ENCODE data around the gene CASKIN1. TPM values are rescaled to one million over a fixed set of nuclear protein-coding genes. Genes with fewer than 3 reads are reported as not detected.

Gene CASKIN1
- total and polyA plus RNA-seq, 4 donors: under 0.01 to 0.17 (median 0.09) TPM; not detected in 1

- H3K36me3 ChIP-seq (ENCODE audit: control insufficient read depth in 4 of 4, insufficient read depth in 3 of 4, low read depth in 1 of 4, low read length in 3 of 4): peaks cover 0 to 24% (median 6%) of the 10 kb centered on the region in 4 donors
- DNase-seq (ENCODE audit: low spot score): no peak
- no peak overlapping the region for H3K27ac ChIP-seq (ENCODE audit: low read depth in 1 of 2, low read length in 2 of 2)
- peaks cover 9 to 43% (median 29%) of the 10 kb centered on the region in 4 donors for H3K4me1 ChIP-seq (ENCODE audit: control insufficient read depth in 4 of 4, insufficient read depth in 4 of 4, low read length in 3 of 4)
- no peaks in the 10 kb centered on the region for H3K27me3 ChIP-seq (ENCODE audit: control insufficient read depth in 4 of 4, insufficient read depth in 4 of 4, low read length in 3 of 4)
- TF ChIP-seq ATF3 (IDR thresholded peaks at IDR 0.05) (no peak), FOXA2 (IDR thresholded peaks at IDR 0.05) (no peak), REST (IDR thresholded peaks at IDR 0.05) (no peak), YY1 (IDR thresholded peaks at IDR 0.05) (no peak), TAF1 (conservative IDR thresholded peaks at IDR 0.05) (no peak), JUND (IDR thresholded peaks at IDR 0.05) (no peak), HNF4G (IDR thresholded peaks at IDR 0.05) (no peak), FOXA1 (IDR thresholded peaks at IDR 0.05) (no peak), ZBTB33 (IDR thresholded peaks at IDR 0.05) (no peak), EGR1 (IDR thresholded peaks at IDR 0.05; ENCODE audit: low read depth in 2 of 2) (no peak), SP1 (IDR thresholded peaks at IDR 0.05) (no peak), RXRA (IDR thresholded peaks at IDR 0.05) (no peak), GABPA (IDR thresholded peaks at IDR 0.05 in 1 of 2, conservative IDR thresholded peaks at IDR 0.05 in 1 of 2) (no peak), RAD21 (IDR thresholded peaks at IDR 0.05) (no peak), NR2F2 (IDR thresholded peaks at IDR 0.05) (no peak), HNF4A (conservative IDR thresholded peaks at IDR 0.05) (no peak), CTCF (IDR thresholded peaks at IDR 0.05; ENCODE audit: low read depth, low read length, missing input control) (no peak), MAX (IDR thresholded peaks at IDR 0.05) (no peak)
- H3K9me3 ChIP-seq (ENCODE audit: control insufficient read depth in 4 of 4, low read length in 3 of 4): no peaks in the 10 kb centered on the region
- H3K9ac ChIP-seq (ENCODE audit: low read depth in 1 of 2, low read length in 2 of 2): no peak overlapping the region
- H3K4me3 ChIP-seq (ENCODE audit: low read depth in 1 of 3, low read length in 3 of 3): no peak overlapping the region
- 95% methylated on average over 29 of the region's 29 CpGs for WGBS
These were observed 13.0 kb upstream of the CASKIN1 start for GRCh38 chr16:2209258-2210008.
